Trophoblast cell (in vitro differentiated cells and primary cell): ENCODE measurements around the gene SHE.

Experiments used
- DNase-seq, 2 donors: peaks; one replicate each; pipeline ENCODE4 v3.0.0-alpha.2; 2016
- H2AFZ ChIP-seq: 2 replicates; pipeline ENCODE4 v1.6.1; 2013; ENCODE audit warnings: low read length, moderate library complexity, mild to moderate bottlenecking; ENCODE audit not compliant: insufficient read depth, poor library complexity
- H2AK5ac ChIP-seq: 2 replicates; pipeline ENCODE4 v1.6.1; 2013; ENCODE audit warnings: mild to moderate bottlenecking, low read length
- H2BK120ac ChIP-seq: 2 replicates; pipeline ENCODE4 v1.6.1; 2013; ENCODE audit warnings: low read length, mild to moderate bottlenecking, moderate library complexity; ENCODE audit not compliant: insufficient read depth, poor library complexity
- H2BK12ac ChIP-seq: 2 replicates; pipeline ENCODE4 v1.6.1; 2013; ENCODE audit warnings: mild to moderate bottlenecking, low read length, moderate library complexity
- H2BK5ac ChIP-seq: 2 replicates; pipeline ENCODE4 v1.6.1; 2013; ENCODE audit warnings: low read length, low read depth, moderate library complexity, mild to moderate bottlenecking; ENCODE audit not compliant: poor library complexity
- H3K14ac ChIP-seq: 2 replicates; pipeline ENCODE4 v1.6.1; 2013; ENCODE audit warnings: mild to moderate bottlenecking, low read length
- H3K18ac ChIP-seq: 2 replicates; pipeline ENCODE4 v1.6.1; 2013; ENCODE audit warnings: mild to moderate bottlenecking, low read length
- H3K23ac ChIP-seq: 2 replicates; pipeline ENCODE4 v1.6.1; 2013; ENCODE audit warnings: low read length
- H3K27ac ChIP-seq: 2 replicates; pipeline ENCODE4 v1.5.1; 2013; ENCODE audit warnings: low read depth, mild to moderate bottlenecking, inconsistent platforms, low read length, moderate library complexity
- H3K27me3 ChIP-seq: 2 replicates; pipeline ENCODE4 v1.6.1; 2013; ENCODE audit warnings: inconsistent platforms, mild to moderate bottlenecking, low read length, moderate library complexity; ENCODE audit not compliant: insufficient read depth
- H3K36me3 ChIP-seq, 2 experiments: 1 replicate in 1 of 2; 2 replicates in 1 of 2; pipeline ENCODE4 v1.6.1; 2013; ENCODE audit warnings: low read length in 2 of 2, mild to moderate bottlenecking in 2 of 2, moderate library complexity in 1 of 2; ENCODE audit not compliant: insufficient read depth in 2 of 2, control insufficient read depth in 1 of 2
- H3K4ac ChIP-seq: 2 replicates; pipeline ENCODE4 v1.6.1; 2013; ENCODE audit warnings: low read depth, mild to moderate bottlenecking, low read length, moderate library complexity
- H3K4me1 ChIP-seq, 2 experiments: 1 replicate in 1 of 2; 2 replicates in 1 of 2; pipeline ENCODE4 v1.6.1; 2013; ENCODE audit warnings: low read length in 2 of 2, mild to moderate bottlenecking in 2 of 2, moderate library complexity in 1 of 2; ENCODE audit not compliant: insufficient read depth in 2 of 2, control insufficient read depth in 1 of 2
- H3K4me2 ChIP-seq: 2 replicates; pipeline ENCODE4 v1.6.1; 2013; ENCODE audit warnings: inconsistent platforms, mild to moderate bottlenecking, low read length, moderate library complexity
- H3K4me3 ChIP-seq: 2 replicates; pipeline ENCODE4 v1.5.1; 2013; ENCODE audit warnings: mild to moderate bottlenecking, low read depth, low read length, inconsistent platforms
- H3K79me1 ChIP-seq: one replicate; pipeline ENCODE4 v1.6.1; 2013; ENCODE audit warnings: low read length
- H3K79me2 ChIP-seq: 2 replicates; pipeline ENCODE4 v1.6.1; 2013; ENCODE audit warnings: low read length, mild to moderate bottlenecking; ENCODE audit not compliant: control insufficient read depth, insufficient read depth, poor library complexity
- H3K9ac ChIP-seq: 2 replicates; pipeline ENCODE4 v1.6.1; 2013; ENCODE audit warnings: mild to moderate bottlenecking, low read length
- H3K9me3 ChIP-seq: 2 replicates; pipeline ENCODE4 v1.6.1; 2013; ENCODE audit warnings: low read depth, mild to moderate bottlenecking, control low read depth, inconsistent platforms, low read length; ENCODE audit not compliant: insufficient read depth
- H4K12ac ChIP-seq: 2 replicates; pipeline ENCODE4 v1.6.1; 2013; ENCODE audit warnings: low read depth, mild to moderate bottlenecking, low read length, moderate library complexity
- H4K8ac ChIP-seq: 2 replicates; pipeline ENCODE4 v1.6.1; 2013; ENCODE audit warnings: low read depth, mild to moderate bottlenecking, low read length, moderate library complexity
- H4K91ac ChIP-seq: one replicate; pipeline ENCODE4 v1.6.1; 2013; ENCODE audit warnings: low read depth, mild to moderate bottlenecking, low read length, moderate library complexity
- WGBS: extraction: QIAGEN DNeasy Blood & Tissue Kit; methylation state at CpG from one replicate; pipeline ENCODE4 v1.1.7; 2013; ENCODE audit warnings: missing lambda C conversion rate; ENCODE audit not compliant: insufficient read length, insufficient coverage; ENCODE audit errors: extremely low coverage; 5-methylcytosine and 5-hydroxymethylcytosine counted together

SHE gene

GRCh38 chr1:154446789-154447188, 55.4 kb downstream of the SHE start:
- no CpG with 5 or more reads among the region's 6 CpGs for WGBS
- H3K4me3 ChIP-seq = no peak overlapping the region
- H3K18ac ChIP-seq = no peak overlapping the region
- no peaks in the 10 kb centered on the region for H3K36me3 ChIP-seq
- H3K4me2 ChIP-seq = no peak overlapping the region
- no peak overlapping the region for H3K9ac ChIP-seq
- H3K27ac ChIP-seq = no peak overlapping the region
- H4K91ac ChIP-seq = no peak overlapping the region
- peak in 1 of 2 donors; percentile 21 for DNase-seq
- no peaks in the 10 kb centered on the region for H3K79me1 ChIP-seq
- H2AFZ ChIP-seq = no peak overlapping the region
- no peaks in the 10 kb centered on the region for H3K79me2 ChIP-seq
- H3K4me1 ChIP-seq = peaks cover 3 to 4% of the 10 kb centered on the region in 2 experiments
- H2AK5ac ChIP-seq = no peak overlapping the region
- no peak overlapping the region for H3K4ac ChIP-seq
- H3K27me3 ChIP-seq = no peaks in the 10 kb centered on the region
- no peak overlapping the region for H2BK5ac ChIP-seq
- H3K23ac ChIP-seq = no peak overlapping the region
- no peak overlapping the region for H2BK12ac ChIP-seq
- no peak overlapping the region for H2BK120ac ChIP-seq
- H4K8ac ChIP-seq = no peak overlapping the region
- no peaks in the 10 kb centered on the region for H3K9me3 ChIP-seq
- H3K14ac ChIP-seq = no peak overlapping the region
- no peak overlapping the region for H4K12ac ChIP-seq

GRCh38 chr1:154446292-154446691, 55.9 kb downstream of the SHE start:
- Histone ChIP-seq H2AFZ (no peak overlapping the region), H2BK5ac (no peak overlapping the region), H3K4me2 (no peak overlapping the region), H3K27me3 (no peaks in the 10 kb centered on the region), H3K14ac (no peak overlapping the region), H3K4me1 (peaks cover 3 to 4% of the 10 kb centered on the region in 2 experiments), H3K79me1 (no peaks in the 10 kb centered on the region), H3K18ac (no peak overlapping the region), H4K91ac (no peak overlapping the region), H3K4ac (no peak overlapping the region), H3K79me2 (no peaks in the 10 kb centered on the region), H3K4me3 (no peak overlapping the region), H2BK120ac (no peak overlapping the region), H3K9ac (no peak overlapping the region), H3K27ac (no peak overlapping the region), H4K12ac (no peak overlapping the region), H2AK5ac (no peak overlapping the region), H3K9me3 (no peaks in the 10 kb centered on the region), H4K8ac (no peak overlapping the region), H2BK12ac (no peak overlapping the region), H3K23ac (no peak overlapping the region), H3K36me3 (no peaks in the 10 kb centered on the region)
- peak; percentile 88 to 92 for DNase-seq
- WGBS = no CpG with 5 or more reads among the region's 10 CpGs

DNA sequence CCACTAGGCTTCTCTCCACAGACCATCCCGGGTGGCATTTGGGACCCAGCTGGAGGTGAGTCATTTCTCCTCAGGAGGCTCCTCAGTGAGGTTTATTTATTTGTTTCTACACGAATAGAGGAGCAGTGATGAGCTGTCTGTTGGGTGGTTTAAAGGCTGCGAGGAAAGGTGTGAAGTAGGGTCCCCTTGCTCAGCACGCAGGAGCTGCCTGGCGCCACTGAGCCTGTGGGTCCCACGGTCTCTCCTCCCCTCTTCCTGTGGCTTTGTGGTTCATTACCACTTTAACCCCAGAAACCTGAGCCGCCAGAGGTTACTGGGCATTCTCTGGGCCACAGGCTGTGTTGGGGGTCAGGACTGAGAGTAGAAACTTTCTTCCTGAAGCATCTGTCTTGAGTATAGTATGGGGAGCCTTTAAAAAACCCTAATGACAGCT, 57.2 kb downstream of the SHE start:
- Histone ChIP-seq H3K23ac (no peak overlapping the region), H4K91ac (no peak overlapping the region), H2BK5ac (no peak overlapping the region), H3K36me3 (no peaks in the 10 kb centered on the region), H3K4ac (no peak overlapping the region), H2AK5ac (no peak overlapping the region), H2BK12ac (no peak overlapping the region), H4K12ac (no peak overlapping the region), H3K14ac (no peak overlapping the region), H3K4me1 (peaks cover 3 to 4% of the 10 kb centered on the region in 2 experiments), H3K9ac (no peak overlapping the region), H3K27ac (no peak overlapping the region), H3K27me3 (no peaks in the 10 kb centered on the region), H2AFZ (no peak overlapping the region), H4K8ac (no peak overlapping the region), H3K79me1 (no peaks in the 10 kb centered on the region), H2BK120ac (no peak overlapping the region), H3K4me2 (no peak overlapping the region), H3K4me3 (no peak overlapping the region), H3K18ac (no peak overlapping the region), H3K9me3 (no peaks in the 10 kb centered on the region), H3K79me2 (no peaks in the 10 kb centered on the region)
- WGBS = no CpG with 5 or more reads among the region's 7 CpGs
- no peak for DNase-seq

DNA sequence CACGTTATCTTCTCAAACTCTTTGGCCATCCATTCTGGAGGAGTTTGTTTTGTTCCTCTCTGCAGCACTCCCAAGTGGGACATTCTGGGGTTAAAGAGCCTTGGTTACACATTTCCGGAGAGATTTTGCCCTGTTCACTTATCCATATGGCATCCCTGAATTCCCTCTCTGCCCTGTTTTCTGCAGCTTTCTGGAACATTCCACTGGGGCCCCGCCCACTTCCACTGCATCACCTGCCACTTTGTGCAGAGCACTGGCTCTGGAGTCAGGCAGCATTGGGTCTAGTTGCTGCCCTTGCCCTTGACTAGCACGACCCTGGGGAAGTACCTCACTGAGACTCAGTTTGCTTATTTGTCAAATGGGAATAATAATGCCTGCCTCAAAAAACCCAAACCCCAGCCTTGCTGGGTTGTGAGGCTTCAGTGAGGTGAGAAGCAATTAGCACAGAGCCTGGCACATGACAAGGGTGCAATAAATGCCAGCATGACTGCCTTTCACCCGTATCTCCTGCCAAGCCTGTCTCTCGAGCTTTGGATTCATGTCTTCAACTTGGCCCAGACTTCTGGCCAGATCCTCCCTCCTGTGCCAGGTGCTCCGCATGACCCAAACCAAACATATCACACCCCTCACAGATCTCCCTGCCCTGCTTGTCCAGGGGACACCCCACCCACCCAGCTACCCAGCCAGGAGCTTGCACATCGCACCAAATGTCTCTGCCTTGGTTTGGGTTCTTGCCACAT, 58.8 kb downstream of the SHE start:
- Histone ChIP-seq H3K18ac (no peak overlapping the region), H3K4me1 (peaks cover 3 to 4% of the 10 kb centered on the region in 2 experiments), H3K79me1 (no peaks in the 10 kb centered on the region), H3K36me3 (no peaks in the 10 kb centered on the region), H4K91ac (no peak overlapping the region), H3K9ac (no peak overlapping the region), H4K8ac (no peak overlapping the region), H2AFZ (no peak overlapping the region), H3K14ac (no peak overlapping the region), H3K9me3 (no peaks in the 10 kb centered on the region), H2AK5ac (no peak overlapping the region), H4K12ac (no peak overlapping the region), H3K23ac (no peak overlapping the region), H3K79me2 (no peaks in the 10 kb centered on the region), H3K4me3 (no peak overlapping the region), H2BK5ac (no peak overlapping the region), H2BK12ac (no peak overlapping the region), H3K27me3 (no peaks in the 10 kb centered on the region), H3K4ac (no peak overlapping the region), H3K27ac (no peak overlapping the region), H2BK120ac (no peak overlapping the region), H3K4me2 (no peak overlapping the region)
- no CpG with 5 or more reads among the region's 8 CpGs for WGBS
- DNase-seq = no peak
